Measurements from ENCODE around the gene FNDC11. TPM values are rescaled to one million over a fixed set of nuclear protein-coding genes. Genes with fewer than 3 reads are reported as not detected.

The FNDC11 gene
- total RNA-seq, 6 experiments from 2014 or later = not detected

GRCh38 chr20:63532449-63532971 lies 21.4 kb upstream of the FNDC11 start:
- Mint-ChIP-seq H3K36me3 (ENCODE audit: low read depth) (no peaks in the 10 kb centered on the region), H3K27me3 (ENCODE audit: insufficient read depth) (no peaks in the 10 kb centered on the region), H3K27ac (no peak overlapping the region), H3K4me1 (ENCODE audit: low read depth) (no peaks in the 10 kb centered on the region), H3K9me3 (no peaks in the 10 kb centered on the region), H3K4me3 (no peak overlapping the region)
- TF ChIP-seq CTCF (IDR thresholded peaks at IDR 0.05) = no peak
- no peak for DNase-seq

GRCh38 chr20:63533388-63533787 lies 20.6 kb upstream of the FNDC11 start:
- Mint-ChIP-seq H3K4me3 (no peak overlapping the region), H3K4me1 (ENCODE audit: low read depth) (no peaks in the 10 kb centered on the region), H3K27ac (no peak overlapping the region), H3K27me3 (ENCODE audit: insufficient read depth) (no peaks in the 10 kb centered on the region), H3K9me3 (no peaks in the 10 kb centered on the region), H3K36me3 (ENCODE audit: low read depth) (no peaks in the 10 kb centered on the region)
- DNase-seq = no peak
- no peak for TF ChIP-seq CTCF (IDR thresholded peaks at IDR 0.05)

GRCh38 chr20:63533871-63534393 lies 20.0 kb upstream of the FNDC11 start:
- no peak for TF ChIP-seq CTCF (IDR thresholded peaks at IDR 0.05)
- H3K36me3 Mint-ChIP-seq (ENCODE audit: low read depth) = no peaks in the 10 kb centered on the region
- H3K4me3 Mint-ChIP-seq = no peak overlapping the region
- no peak overlapping the region for H3K27ac Mint-ChIP-seq
- no peaks in the 10 kb centered on the region for H3K9me3 Mint-ChIP-seq
- DNase-seq = no peak
- no peaks in the 10 kb centered on the region for H3K4me1 Mint-ChIP-seq (ENCODE audit: low read depth)
- H3K27me3 Mint-ChIP-seq (ENCODE audit: insufficient read depth) = no peaks in the 10 kb centered on the region

GRCh38 chr20:63534427-63534830 lies 19.5 kb upstream of the FNDC11 start:
- Mint-ChIP-seq H3K27ac (no peak overlapping the region), H3K4me3 (no peak overlapping the region)
- DNase-seq = no peak

GRCh38 chr20:63534831-63535651 lies 18.9 kb upstream of the FNDC11 start:
- no peak for TF ChIP-seq CTCF (IDR thresholded peaks at IDR 0.05)
- no peak overlapping the region for H3K27ac Mint-ChIP-seq
- no peak for DNase-seq
- H3K36me3 Mint-ChIP-seq (ENCODE audit: low read depth) = no peaks in the 10 kb centered on the region
- H3K27me3 Mint-ChIP-seq (ENCODE audit: insufficient read depth) = no peaks in the 10 kb centered on the region
- no peaks in the 10 kb centered on the region for H3K9me3 Mint-ChIP-seq
- H3K4me3 Mint-ChIP-seq = no peak overlapping the region
- no peaks in the 10 kb centered on the region; the same call in 1 of the 2 replicates for H3K4me1 Mint-ChIP-seq (ENCODE audit: low read depth)

More at GRCh38 chr20:63534427-63534830, 19.5 kb upstream of the FNDC11 start:
- no peaks in the 10 kb centered on the region for H3K27me3 Mint-ChIP-seq (ENCODE audit: insufficient read depth)
- TF ChIP-seq CTCF (IDR thresholded peaks at IDR 0.05) = no peak
- no peaks in the 10 kb centered on the region for H3K9me3 Mint-ChIP-seq
- H3K4me1 Mint-ChIP-seq (ENCODE audit: low read depth) = no peaks in the 10 kb centered on the region
- no peaks in the 10 kb centered on the region for H3K36me3 Mint-ChIP-seq (ENCODE audit: low read depth)

Data from HFFc6 (cell line).